Measurements from ENCODE around the gene RIF1. TPM values are rescaled to one million over a fixed set of nuclear protein-coding genes. Genes with fewer than 3 reads are reported as not detected.

RIF1 gene
- total RNA-seq, 1 experiment from 2014 or later, result 47.3 TPM

DNA sequence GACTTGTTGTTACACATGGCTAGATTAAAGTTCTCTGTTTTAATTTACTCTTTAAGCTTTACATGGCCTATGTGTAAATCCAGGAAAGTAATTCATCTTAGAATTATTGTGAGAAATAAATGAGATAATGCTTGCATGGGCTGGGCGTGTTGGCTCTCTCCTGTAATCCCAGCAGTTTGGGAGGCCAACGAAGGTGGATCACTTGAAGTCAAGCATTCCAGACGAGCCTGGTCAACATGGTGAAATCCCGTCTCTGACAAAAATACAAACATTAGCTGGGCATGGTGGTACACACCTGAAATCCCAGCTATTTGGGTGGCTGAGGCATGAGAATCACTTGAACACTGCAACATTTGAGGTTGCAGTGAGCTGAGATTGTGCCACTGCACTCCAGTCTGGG is 4.3 kb upstream of the RIF1 start:
- intact Hi-C loops (cut with micrococcal nuclease), result no loop called here
- Mint-ChIP-seq H3K27me3 (ENCODE audit: insufficient read depth, unreplicated experiment) (no peaks in the 10 kb centered on the region), H3K4me1 (ENCODE audit: insufficient read depth, unreplicated experiment) (no peaks in the 10 kb centered on the region), H3K9me3 (ENCODE audit: unreplicated experiment) (no peaks in the 10 kb centered on the region), H3K27ac (ENCODE audit: low read depth, unreplicated experiment) (no peak overlapping the region), H3K36me3 (ENCODE audit: insufficient read depth, unreplicated experiment) (no peaks in the 10 kb centered on the region), H3K4me3 (ENCODE audit: unreplicated experiment) (no peak overlapping the region)
- ChIA-PET CTCF (interaction anchor here (0.6 to 1.0 kb wide), 3 partner anchors 32 to 137 kb away, joined by 3 read pairs; no protein-coding TSS in a partner anchor), POLR2A (no interaction called here)
- TF ChIP-seq, protein P1, sequence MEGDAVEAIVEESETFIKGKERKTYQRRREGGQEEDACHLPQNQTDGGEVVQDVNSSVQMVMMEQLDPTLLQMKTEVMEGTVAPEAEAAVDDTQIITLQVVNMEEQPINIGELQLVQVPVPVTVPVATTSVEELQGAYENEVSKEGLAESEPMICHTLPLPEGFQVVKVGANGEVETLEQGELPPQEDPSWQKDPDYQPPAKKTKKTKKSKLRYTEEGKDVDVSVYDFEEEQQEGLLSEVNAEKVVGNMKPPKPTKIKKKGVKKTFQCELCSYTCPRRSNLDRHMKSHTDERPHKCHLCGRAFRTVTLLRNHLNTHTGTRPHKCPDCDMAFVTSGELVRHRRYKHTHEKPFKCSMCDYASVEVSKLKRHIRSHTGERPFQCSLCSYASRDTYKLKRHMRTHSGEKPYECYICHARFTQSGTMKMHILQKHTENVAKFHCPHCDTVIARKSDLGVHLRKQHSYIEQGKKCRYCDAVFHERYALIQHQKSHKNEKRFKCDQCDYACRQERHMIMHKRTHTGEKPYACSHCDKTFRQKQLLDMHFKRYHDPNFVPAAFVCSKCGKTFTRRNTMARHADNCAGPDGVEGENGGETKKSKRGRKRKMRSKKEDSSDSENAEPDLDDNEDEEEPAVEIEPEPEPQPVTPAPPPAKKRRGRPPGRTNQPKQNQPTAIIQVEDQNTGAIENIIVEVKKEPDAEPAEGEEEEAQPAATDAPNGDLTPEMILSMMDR (IDR thresholded peaks at IDR 0.05; ENCODE audit: unreplicated experiment), result no peak
- BruUV-seq (replicated peaks), result no TSS peak
- no peak for DNase-seq (ENCODE audit: unreplicated experiment)

DNA sequence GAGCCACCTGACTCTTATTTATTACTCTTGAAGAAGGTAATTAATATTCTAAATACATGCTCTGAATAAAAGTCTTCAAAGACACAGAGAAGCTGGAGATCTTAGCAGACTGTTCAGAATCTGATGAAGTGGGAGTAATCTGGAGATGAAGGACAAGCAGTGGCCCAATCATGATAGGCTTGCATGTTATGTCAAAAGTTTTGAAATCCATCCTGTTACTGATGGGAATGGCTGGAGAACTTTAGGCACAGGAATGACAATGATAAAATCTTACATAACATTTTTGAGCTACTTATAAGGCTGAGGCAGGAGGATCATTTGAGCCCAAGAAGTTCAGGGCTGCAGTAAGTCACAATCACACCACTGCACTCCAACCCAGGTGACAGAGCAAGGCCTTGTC is 2.4 kb upstream of the RIF1 start:
- TF ChIP-seq, protein P1 (IDR thresholded peaks at IDR 0.05; ENCODE audit: unreplicated experiment), result no peak
- POLR2A ChIA-PET, result no interaction called here
- DNase-seq (ENCODE audit: unreplicated experiment), result no peak
- Mint-ChIP-seq H3K27ac (ENCODE audit: low read depth, unreplicated experiment) (no peak overlapping the region), H3K36me3 (ENCODE audit: insufficient read depth, unreplicated experiment) (peaks cover 3% of the 10 kb centered on the region), H3K27me3 (ENCODE audit: insufficient read depth, unreplicated experiment) (no peaks in the 10 kb centered on the region), H3K4me1 (ENCODE audit: insufficient read depth, unreplicated experiment) (no peaks in the 10 kb centered on the region), H3K4me3 (ENCODE audit: unreplicated experiment) (no peak overlapping the region), H3K9me3 (ENCODE audit: unreplicated experiment) (no peaks in the 10 kb centered on the region)
- intact Hi-C loops (cut with micrococcal nuclease), result no loop called here
- CTCF ChIA-PET, result no interaction called here
- BruUV-seq (replicated peaks), result no TSS peak

DNA sequence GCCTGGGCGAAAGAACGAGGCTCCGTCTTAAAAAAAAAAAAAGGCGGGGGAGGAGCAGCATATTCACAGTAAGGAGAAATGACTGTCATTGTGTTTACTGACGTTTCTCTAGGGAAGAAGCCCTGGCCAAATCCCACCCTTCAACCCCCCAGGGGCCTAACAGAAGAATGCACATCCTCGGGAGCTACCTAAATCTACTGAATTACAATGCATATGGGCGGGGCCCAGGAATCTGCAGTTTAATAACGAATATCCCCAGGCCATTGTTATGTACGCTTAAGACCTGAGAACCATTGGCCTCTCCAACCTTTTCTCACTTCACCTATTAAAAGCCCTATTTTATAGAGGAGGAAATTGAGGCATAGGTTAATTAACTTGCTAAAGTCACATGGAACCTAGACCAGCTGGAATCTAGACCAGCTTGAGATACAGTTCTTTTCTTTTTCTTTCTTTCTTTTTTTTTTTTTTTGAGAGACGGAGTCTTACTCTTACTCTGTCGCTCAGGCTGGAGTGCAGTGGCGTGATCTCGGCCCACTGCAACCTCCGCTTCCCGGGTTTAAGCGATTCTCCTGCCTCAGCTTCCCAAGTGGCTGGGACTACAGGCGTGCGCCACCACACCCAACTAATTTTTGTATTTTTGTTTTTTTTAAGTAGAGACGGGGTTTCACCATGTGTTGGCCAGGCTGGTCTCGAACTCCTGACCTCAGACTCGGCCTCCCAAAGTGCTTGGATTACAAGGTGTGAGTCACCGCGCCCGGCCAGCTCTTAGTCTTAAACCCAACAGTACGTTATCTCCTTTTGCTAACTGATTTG is 708 bp upstream of the RIF1 start:
- TF ChIP-seq, protein P1 (IDR thresholded peaks at IDR 0.05; ENCODE audit: unreplicated experiment), result no peak
- Mint-ChIP-seq H3K27me3 (ENCODE audit: insufficient read depth, unreplicated experiment) (no peaks in the 10 kb centered on the region), H3K4me3 (ENCODE audit: unreplicated experiment) (peak overlapping the region; percentile 86), H3K4me1 (ENCODE audit: insufficient read depth, unreplicated experiment) (no peaks in the 10 kb centered on the region), H3K9me3 (ENCODE audit: unreplicated experiment) (no peaks in the 10 kb centered on the region), H3K36me3 (ENCODE audit: insufficient read depth, unreplicated experiment) (peaks cover 20% of the 10 kb centered on the region), H3K27ac (ENCODE audit: low read depth, unreplicated experiment) (peak overlapping the region; percentile 97)
- intact Hi-C loops (cut with micrococcal nuclease), result no loop called here
- DNase-seq (ENCODE audit: unreplicated experiment), result no peak
- ChIA-PET POLR2A (interaction anchor here (0.6 to 2.1 kb wide), 7 partner anchors 21 to 1822 kb away, joined by 3 to 25 read pairs (median 4); partner anchors contain the start of genes ARL5A, MMADHC, NMI and RBM43), CTCF (interaction anchor here (0.6 to 1.1 kb wide), 4 partner anchors 14 to 775 kb away, joined by 3 to 6 read pairs (median 4); no protein-coding TSS in a partner anchor)
- BruUV-seq (replicated peaks), result no TSS peak

DNA sequence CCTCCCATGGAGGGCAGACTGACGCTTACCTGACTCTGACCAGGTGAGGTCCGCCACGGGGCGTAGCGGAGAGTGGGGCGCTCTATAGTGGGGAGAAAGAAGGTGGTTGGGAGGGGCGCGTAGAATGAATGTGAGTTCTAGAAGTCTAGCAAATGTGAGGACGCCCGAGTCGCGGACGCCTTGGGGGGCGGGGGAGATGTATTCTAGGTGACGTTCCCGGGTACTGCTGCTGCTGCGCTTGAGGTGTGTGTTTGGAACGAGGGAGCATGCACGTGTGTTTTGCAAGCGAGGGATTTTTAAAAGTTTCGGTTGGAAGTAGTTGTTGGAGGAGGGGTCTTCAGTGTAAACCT is 758 bp downstream of the RIF1 start:
- H3K36me3 Mint-ChIP-seq (ENCODE audit: insufficient read depth, unreplicated experiment), result peaks cover 27% of the 10 kb centered on the region
- TF ChIP-seq, protein P1 (IDR thresholded peaks at IDR 0.05; ENCODE audit: unreplicated experiment), result no peak
- intact Hi-C loops (cut with micrococcal nuclease), result loop anchor here (1.0 to 5.0 kb wide), 2 partner anchors 120 to 148 kb away; partner anchors contain the start of gene RBM43
- peak overlapping the region; percentile 86 for H3K4me3 Mint-ChIP-seq (ENCODE audit: unreplicated experiment)
- DNase-seq (ENCODE audit: unreplicated experiment), result peak; percentile 46
- H3K27me3 Mint-ChIP-seq (ENCODE audit: insufficient read depth, unreplicated experiment), result no peaks in the 10 kb centered on the region
- POLR2A ChIA-PET, result interaction anchor here (0.8 to 2.1 kb wide), 4 partner anchors 22 to 416 kb away, joined by 4 to 25 read pairs (median 14); partner anchors contain the start of genes NMI and RBM43
- CTCF ChIA-PET, result interaction anchor here (0.6 to 1.1 kb wide), 5 partner anchors 10 to 114 kb away, joined by 3 to 7 read pairs (median 4); no protein-coding TSS in a partner anchor
- no peaks in the 10 kb centered on the region for H3K4me1 Mint-ChIP-seq (ENCODE audit: insufficient read depth, unreplicated experiment)
- peak overlapping the region; percentile 97 for H3K27ac Mint-ChIP-seq (ENCODE audit: low read depth, unreplicated experiment)
- no peaks in the 10 kb centered on the region for H3K9me3 Mint-ChIP-seq (ENCODE audit: unreplicated experiment)
- no TSS peak for BruUV-seq (replicated peaks)
